Colonic mucosa (tissue), 4 donors: Measurements from ENCODE around the gene ZNF648. TPM values are rescaled to one million over a fixed set of nuclear protein-coding genes. Genes with fewer than 3 reads are reported as not detected.
"Not testable (repeated sequence)": the region's sequence is repeated elsewhere in the genome, so short reads cannot be mapped to it uniquely, and the experiment has no call there.

Source experiments
- DNase-seq: peaks from one replicate; pipeline ENCODE4 v3.0.0-alpha.2; 2020
- H3K27ac ChIP-seq: fragments of 200-600 bp; one replicate; pipeline ENCODE4 v1.8.0; 2021
- H3K27me3 ChIP-seq: fragments of 200-600 bp; one replicate; pipeline ENCODE4 v1.8.0; 2021
- H3K36me3 ChIP-seq: fragments of 200-600 bp; one replicate; pipeline ENCODE4 v1.8.0; 2021
- H3K4me1 ChIP-seq: fragments of 200-600 bp; one replicate; pipeline ENCODE4 v1.8.0; 2021; ENCODE audit warnings: mild to moderate bottlenecking
- H3K4me3 ChIP-seq: fragments of 200-600 bp; one replicate; pipeline ENCODE4 v1.8.0; 2021
- H3K9ac ChIP-seq, 2 donors: one replicate each; pipeline ENCODE4 v1.7.0; 2013; ENCODE audit warnings: control low read depth in 2 of 2, low read depth in 2 of 2, low read length in 2 of 2
- H3K9me3 ChIP-seq: fragments of 200-600 bp; one replicate; pipeline ENCODE4 v1.8.0; 2021
- CTCF ChIP-seq: fragments of 200-600 bp; IDR thresholded peaks from one replicate; pipeline ENCODE4 v1.8.0; 2022; ENCODE audit warnings: antibody characterized with exemption, mild to moderate bottlenecking
- intact Hi-C: fragments of 100-400 bp; cut with DNase I; formaldehyde crosslinking; loops from one replicate; pipeline ENCODE4 v1.14.1; 2022
- total RNA-seq, 2 donors: library from RNA; stranded (reverse); fragmentation: NEBNext Ultra II Directional in 1 of 2; extraction: Animal tissue kit (Norgen Biotek cat#: 25700) in 1 of 2; gene quantifications; one replicate each; pipeline ENCODE4 v1.2.1, GENCODE V29; 2021
- donor health status: healthy.
- donor health status: DM: no; HTN: no; CAD: no.
- donor health status: DM: no; HTN: no; CAD: no.

ZNF648 gene
- total RNA-seq, 2 donors from 2014 or later = 0.07 TPM; not detected in 1

DNA sequence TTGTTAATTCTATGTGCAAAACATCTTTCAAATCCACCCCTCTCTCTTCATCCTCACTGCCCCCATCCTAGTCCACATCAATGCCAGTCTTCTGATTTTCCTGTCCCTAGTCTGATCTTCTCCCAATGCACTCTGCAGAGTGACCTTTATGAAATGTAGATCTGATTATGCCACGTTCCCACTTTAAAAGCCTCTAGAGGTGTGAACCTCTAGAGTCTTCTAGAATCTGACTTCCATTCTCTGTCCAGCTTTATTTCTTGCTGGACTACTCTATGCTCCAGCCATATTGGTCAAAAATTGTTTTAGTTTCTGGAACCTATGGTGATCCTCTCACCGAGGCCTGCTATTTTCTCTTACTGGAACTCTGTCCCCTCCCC is 32.5 kb downstream of the ZNF648 start:
- H3K27ac ChIP-seq = peak overlapping the region; percentile 69
- TF ChIP-seq CTCF = no peak
- intact Hi-C loops = no loop called here
- no peaks in the 10 kb centered on the region for H3K36me3 ChIP-seq
- peak overlapping the region; percentile 65 to 67 for H3K9ac ChIP-seq
- DNase-seq = no peak
- peaks cover 7% of the 10 kb centered on the region for H3K4me1 ChIP-seq
- H3K4me3 ChIP-seq = peak overlapping the region; percentile 52
- no peaks in the 10 kb centered on the region for H3K9me3 ChIP-seq
- H3K27me3 ChIP-seq = no peaks in the 10 kb centered on the region

DNA sequence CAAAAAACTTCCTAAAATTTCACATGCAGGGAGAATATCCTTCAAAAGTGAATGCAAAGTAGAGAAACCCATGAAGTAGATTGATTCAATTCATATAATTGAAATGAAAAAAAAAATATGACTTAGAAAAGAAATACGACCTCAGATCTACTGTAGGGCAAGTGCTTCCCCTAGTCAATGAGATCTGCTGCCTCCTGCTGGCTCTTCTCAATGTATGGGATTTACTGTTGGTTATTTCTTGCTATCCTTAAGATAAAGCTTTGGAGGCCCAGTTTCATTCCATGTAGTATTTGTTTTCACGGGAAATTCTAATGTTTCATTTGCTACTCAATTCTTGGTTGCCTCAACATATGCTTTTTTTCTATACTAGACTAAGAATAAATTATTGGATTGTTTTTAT is 46.2 kb downstream of the ZNF648 start:
- Histone ChIP-seq H3K36me3 (no peaks in the 10 kb centered on the region), H3K27ac (no peak overlapping the region), H3K9ac (no peak overlapping the region), H3K27me3 (no peaks in the 10 kb centered on the region), H3K9me3 (no peaks in the 10 kb centered on the region), H3K4me1 (no peaks in the 10 kb centered on the region), H3K4me3 (no peak overlapping the region)
- intact Hi-C loops = no loop called here
- TF ChIP-seq CTCF = no peak
- no peak for DNase-seq

GRCh38 chr1:182010800-182011370 is 50.6 kb downstream of the ZNF648 start:
- H3K9me3 ChIP-seq, H3K4me1 ChIP-seq, H3K27ac ChIP-seq, H3K27me3 ChIP-seq, intact Hi-C loops, H3K4me3 ChIP-seq, H3K36me3 ChIP-seq, DNase-seq, H3K9ac ChIP-seq: not testable (repeated sequence)

- H3K27ac ChIP-seq, H3K9me3 ChIP-seq, H3K36me3 ChIP-seq, H3K4me1 ChIP-seq, DNase-seq, H3K4me3 ChIP-seq, H3K9ac ChIP-seq, intact Hi-C loops, H3K27me3 ChIP-seq: not testable (repeated sequence)
Observed at GRCh38 chr1:182005398-182005797, 56.1 kb downstream of the ZNF648 start.

GRCh38 chr1:182004601-182005000 is 56.9 kb downstream of the ZNF648 start:
- TF ChIP-seq CTCF = no peak
- Histone ChIP-seq H3K27ac (no peak overlapping the region), H3K4me1 (no peaks in the 10 kb centered on the region), H3K4me3 (no peak overlapping the region), H3K36me3 (no peaks in the 10 kb centered on the region), H3K9me3 (no peaks in the 10 kb centered on the region), H3K9ac (no peak overlapping the region), H3K27me3 (no peaks in the 10 kb centered on the region)
- no peak for DNase-seq
- intact Hi-C loops = no loop called here
